Activated naive CD8-positive, alpha-beta T cell (primary cell): Measurements from ENCODE around the gene CTF1.
A peak's percentile ranks its signal among the peaks of the same experiment; 100 is the strongest.

Experiments used
- H3K27ac Mint-ChIP-seq: one replicate; pipeline ENCODE4 v1.8.0; 2021; ENCODE audit warnings: mixed read lengths
- H3K27me3 Mint-ChIP-seq: one replicate; pipeline ENCODE4 v1.8.0; 2021; ENCODE audit warnings: mixed read lengths
- H3K36me3 Mint-ChIP-seq: one replicate; pipeline ENCODE4 v1.8.0; 2021; ENCODE audit warnings: mixed read lengths
- H3K4me1 Mint-ChIP-seq: one replicate; pipeline ENCODE4 v1.8.0; 2021; ENCODE audit warnings: low read depth, mixed read lengths
- H3K4me3 Mint-ChIP-seq: one replicate; pipeline ENCODE4 v1.8.0; 2021; ENCODE audit warnings: mild to moderate bottlenecking, mixed read lengths
- H3K9me3 Mint-ChIP-seq: one replicate; pipeline ENCODE4 v1.8.0; 2021; ENCODE audit warnings: low read depth, mixed read lengths

CTF1 gene

DNA sequence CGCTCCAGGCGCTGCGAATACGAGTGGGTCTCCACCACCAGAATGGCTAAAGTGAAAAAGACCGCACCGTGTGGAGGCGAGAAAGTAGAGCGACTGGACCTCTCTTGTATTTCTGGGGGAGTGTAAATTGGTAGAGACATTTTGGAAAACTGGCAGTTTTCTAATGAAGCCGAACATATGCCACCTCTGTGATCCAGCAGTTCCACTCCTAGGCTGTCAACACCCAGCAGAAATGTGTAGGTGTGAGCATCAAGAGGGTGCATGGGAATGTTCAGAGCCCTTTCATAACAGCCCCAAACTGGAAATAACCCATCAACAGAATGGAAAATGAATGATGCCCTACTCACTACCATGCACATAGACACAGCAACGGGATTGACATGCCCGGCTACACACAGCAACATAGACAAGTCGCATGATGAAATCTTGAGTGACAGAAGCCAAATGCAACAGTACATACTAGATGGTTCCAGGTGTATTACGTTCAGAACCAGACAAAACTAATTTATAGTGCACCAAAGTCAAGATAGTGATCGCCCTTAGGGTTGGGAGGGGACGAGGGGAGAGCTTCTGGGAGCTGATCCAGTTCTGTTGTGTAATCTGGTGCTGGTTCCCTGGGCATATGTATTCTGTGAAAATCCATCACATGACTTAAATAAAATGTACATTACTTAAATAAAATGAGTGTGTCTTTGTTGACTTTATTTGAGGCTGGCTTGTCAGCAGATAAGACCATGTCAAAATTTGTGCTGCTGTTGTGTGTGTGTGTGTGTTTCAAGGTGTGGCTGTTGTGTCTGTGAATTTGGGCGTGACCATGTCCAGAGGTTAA is 1.7 kb upstream of the CTF1 start:
- H3K36me3 Mint-ChIP-seq = peaks cover 2% of the 10 kb centered on the region
- H3K27ac Mint-ChIP-seq = peak overlapping the region; percentile 89
- H3K4me3 Mint-ChIP-seq = peak overlapping the region; percentile 83
- no peaks in the 10 kb centered on the region for H3K9me3 Mint-ChIP-seq
- H3K27me3 Mint-ChIP-seq = no peaks in the 10 kb centered on the region
- peaks cover 43% of the 10 kb centered on the region for H3K4me1 Mint-ChIP-seq

DNA sequence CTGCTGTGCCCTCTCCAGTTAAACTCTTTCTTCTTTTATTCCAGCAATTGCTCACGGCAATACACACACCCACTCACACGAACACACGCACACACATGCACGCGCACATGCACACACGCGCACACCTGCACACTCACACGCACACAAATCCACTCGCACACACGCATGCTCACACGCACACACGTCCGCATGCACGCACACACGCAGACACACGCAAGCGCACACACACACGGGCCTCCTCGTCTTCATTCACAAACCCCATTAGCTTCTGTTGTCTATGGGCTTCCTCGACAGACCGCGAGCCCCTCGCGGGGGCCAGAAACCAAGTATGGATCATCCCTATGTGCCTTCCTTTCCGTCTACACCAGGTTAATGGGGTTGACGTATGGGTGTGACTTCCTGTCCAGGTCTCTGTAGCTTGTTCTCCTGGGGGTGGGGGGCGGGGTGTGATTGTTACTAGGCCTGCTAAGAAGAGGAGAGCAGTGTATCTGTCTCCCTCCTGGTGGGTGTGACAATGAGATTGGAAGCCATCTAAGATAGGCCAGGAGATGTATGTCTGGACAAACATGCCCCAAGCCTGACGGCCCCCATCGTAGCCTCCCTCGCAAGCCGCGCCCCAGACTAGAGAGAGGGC is 670 bp upstream of the CTF1 start:
- H3K27ac Mint-ChIP-seq = peak overlapping the region; percentile 81
- peak overlapping the region; percentile 83 for H3K4me3 Mint-ChIP-seq
- no peaks in the 10 kb centered on the region for H3K9me3 Mint-ChIP-seq
- peaks cover 45% of the 10 kb centered on the region for H3K4me1 Mint-ChIP-seq
- H3K27me3 Mint-ChIP-seq = no peaks in the 10 kb centered on the region
- peaks cover 2% of the 10 kb centered on the region for H3K36me3 Mint-ChIP-seq

DNA sequence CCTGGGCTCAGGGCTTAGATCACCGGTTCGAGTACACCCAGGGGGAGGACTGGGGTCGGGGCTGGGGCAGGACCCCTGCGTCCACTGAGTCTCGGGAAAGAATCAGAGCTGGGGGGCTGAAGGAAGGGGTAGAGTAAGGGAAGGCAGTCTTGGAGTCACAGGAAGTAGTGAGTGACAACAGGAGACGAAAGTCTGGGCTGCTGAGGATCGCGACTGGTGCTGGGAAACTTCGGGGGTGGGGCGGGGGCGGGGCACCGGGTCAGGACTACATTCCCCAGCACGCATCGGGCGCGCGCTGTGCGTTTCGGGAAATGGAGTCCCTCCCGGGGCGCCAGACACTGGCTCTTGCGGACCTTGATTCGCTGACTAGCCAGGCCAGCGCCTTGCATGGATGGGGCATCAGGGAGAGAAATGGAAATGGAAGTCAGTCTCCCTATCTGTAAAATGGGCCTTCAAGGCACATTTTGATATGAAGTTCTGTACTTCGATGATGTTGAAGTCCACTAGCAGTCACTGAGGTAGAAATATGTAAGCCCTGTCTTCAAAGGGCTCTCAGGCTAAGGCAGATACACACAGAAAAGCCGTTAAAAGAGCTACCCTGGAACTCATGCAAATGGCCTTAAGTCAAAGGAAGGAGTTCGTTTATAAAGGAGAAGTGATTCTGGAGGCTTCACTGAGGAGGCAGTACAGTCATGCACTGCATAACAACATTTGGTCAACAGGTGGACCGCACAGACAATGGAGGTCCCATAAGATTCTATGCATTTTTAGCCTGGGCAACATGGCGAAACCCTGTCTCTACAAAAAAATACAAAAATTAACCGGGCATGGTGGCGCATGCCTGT is 697 bp downstream of the CTF1 start:
- Mint-ChIP-seq H3K27me3 (no peaks in the 10 kb centered on the region), H3K27ac (peak overlapping the region; percentile 58), H3K4me3 (peak overlapping the region; percentile 66), H3K9me3 (no peaks in the 10 kb centered on the region), H3K36me3 (no peaks in the 10 kb centered on the region), H3K4me1 (peaks cover 50% of the 10 kb centered on the region)

DNA sequence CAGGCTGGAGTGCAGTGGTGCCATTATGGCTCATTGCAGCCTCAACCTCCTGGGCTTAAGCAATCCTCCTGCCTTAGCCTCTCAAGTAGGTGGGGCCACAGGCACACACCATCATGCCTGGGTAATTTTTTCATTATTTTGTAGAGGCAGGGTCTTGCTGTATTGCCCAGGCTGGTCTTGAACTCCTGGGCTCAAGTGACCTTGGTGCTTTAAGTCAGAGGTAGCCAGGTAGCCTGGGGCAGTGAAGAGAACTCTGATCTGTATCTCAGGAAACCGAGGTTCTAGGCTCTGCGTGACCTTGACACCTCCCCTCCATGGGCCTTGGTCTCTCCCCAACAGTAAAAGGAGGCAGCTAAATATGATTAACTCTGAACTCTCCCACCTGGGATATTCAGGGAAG is 3.4 kb downstream of the CTF1 start:
- peaks cover 49% of the 10 kb centered on the region for H3K4me1 Mint-ChIP-seq
- H3K36me3 Mint-ChIP-seq = peaks cover 3% of the 10 kb centered on the region
- H3K27ac Mint-ChIP-seq = no peak overlapping the region
- H3K9me3 Mint-ChIP-seq = peaks cover 4% of the 10 kb centered on the region
- H3K4me3 Mint-ChIP-seq = no peak overlapping the region
- no peaks in the 10 kb centered on the region for H3K27me3 Mint-ChIP-seq

DNA sequence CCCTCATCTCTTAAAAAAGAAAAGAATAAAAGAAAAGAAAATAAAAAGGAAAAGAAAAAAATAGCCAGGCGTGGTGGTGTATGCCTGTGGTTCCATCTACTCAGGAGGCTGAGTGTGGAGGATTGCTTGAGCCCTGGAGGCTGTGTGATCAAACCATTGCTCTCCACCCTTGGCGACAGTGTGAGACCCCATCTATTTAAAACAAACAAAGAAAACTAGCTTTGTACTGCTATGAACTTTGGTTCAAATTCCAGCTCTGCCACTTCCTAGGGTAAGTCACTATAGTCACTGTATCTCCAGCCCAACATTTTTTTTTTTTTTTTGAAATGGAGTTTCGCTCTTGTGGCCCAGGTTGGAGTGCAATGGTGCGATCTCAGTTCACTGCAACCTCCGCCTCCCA is 4.2 kb downstream of the CTF1 start:
- Mint-ChIP-seq H3K4me3 (no peak overlapping the region), H3K4me1 (peaks cover 41% of the 10 kb centered on the region), H3K27me3 (no peaks in the 10 kb centered on the region), H3K9me3 (peaks cover 4% of the 10 kb centered on the region), H3K27ac (no peak overlapping the region), H3K36me3 (peaks cover 3% of the 10 kb centered on the region)

DNA sequence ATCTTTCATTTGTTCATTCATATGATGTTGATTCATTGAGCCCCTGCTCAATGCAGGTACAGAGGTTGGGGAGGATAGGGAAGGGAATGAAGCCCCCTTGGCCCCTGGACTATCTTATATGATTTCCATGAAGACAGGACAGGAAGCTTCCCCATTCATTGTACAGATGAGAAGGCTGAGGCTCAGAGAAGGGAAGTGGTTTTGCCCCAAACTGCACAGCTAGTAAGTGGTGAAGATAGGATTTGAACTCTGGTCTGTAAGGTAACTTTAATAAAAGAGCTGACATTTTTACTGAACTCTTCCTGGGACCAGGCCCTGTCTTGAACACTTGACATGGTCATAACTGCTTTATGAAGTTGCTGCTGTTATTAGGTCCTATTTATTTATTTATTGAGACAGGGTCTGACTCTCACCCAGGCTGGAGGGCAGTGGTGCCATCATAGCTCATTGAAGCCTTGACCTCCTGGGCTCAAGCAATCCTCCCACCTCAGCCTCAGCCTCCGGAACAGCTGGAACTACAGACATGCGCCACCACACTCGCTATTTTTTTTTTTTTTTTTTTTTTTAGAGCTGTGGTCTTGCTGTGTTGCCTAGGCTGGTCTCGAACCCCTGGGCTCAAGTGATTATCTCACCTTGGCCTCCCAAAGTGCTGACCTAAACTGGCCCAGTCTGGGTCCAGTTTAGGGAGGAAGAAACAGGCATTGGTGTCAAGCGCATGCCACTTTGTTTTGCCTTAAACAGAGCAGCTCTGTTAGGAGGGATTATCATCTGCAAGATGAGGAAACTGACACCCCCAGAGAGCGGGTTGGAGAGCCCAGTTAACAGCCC is 5.0 kb downstream of the CTF1 start:
- Mint-ChIP-seq H3K27me3 (no peaks in the 10 kb centered on the region), H3K4me3 (peak overlapping the region; percentile 74), H3K27ac (peak overlapping the region; percentile 83), H3K9me3 (peaks cover 4% of the 10 kb centered on the region), H3K4me1 (peaks cover 35% of the 10 kb centered on the region), H3K36me3 (peaks cover 3% of the 10 kb centered on the region)

DNA sequence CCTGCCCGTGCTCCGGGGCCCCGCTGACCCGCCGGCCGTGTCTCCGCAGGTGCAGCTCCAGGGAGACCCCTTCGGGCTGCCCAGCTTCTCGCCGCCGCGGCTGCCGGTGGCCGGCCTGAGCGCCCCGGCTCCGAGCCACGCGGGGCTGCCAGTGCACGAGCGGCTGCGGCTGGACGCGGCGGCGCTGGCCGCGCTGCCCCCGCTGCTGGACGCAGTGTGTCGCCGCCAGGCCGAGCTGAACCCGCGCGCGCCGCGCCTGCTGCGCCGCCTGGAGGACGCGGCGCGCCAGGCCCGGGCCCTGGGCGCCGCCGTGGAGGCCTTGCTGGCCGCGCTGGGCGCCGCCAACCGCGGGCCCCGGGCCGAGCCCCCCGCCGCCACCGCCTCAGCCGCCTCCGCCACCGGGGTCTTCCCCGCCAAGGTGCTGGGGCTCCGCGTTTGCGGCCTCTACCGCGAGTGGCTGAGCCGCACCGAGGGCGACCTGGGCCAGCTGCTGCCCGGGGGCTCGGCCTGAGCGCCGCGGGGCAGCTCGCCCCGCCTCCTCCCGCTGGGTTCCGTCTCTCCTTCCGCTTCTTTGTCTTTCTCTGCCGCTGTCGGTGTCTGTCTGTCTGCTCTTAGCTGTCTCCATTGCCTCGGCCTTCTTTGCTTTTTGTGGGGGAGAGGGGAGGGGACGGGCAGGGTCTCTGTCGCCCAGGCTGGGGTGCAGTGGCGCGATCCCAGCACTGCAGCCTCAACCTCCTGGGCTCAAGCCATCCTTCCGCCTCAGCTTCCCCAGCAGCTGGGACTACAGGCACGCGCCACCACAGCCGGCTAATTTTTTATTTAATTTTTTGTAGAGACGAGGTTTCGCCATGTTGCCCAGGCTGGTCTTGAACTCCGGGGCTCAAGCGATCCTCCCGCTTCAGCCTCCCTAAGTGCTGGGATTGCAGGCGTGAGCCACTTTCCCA is 5.9 kb downstream of the CTF1 start:
- Mint-ChIP-seq H3K27ac (peak overlapping the region; percentile 98), H3K4me1 (peaks cover 29% of the 10 kb centered on the region), H3K9me3 (peaks cover 4% of the 10 kb centered on the region), H3K27me3 (no peaks in the 10 kb centered on the region), H3K4me3 (peak overlapping the region; percentile 94), H3K36me3 (peaks cover 3% of the 10 kb centered on the region)

DNA sequence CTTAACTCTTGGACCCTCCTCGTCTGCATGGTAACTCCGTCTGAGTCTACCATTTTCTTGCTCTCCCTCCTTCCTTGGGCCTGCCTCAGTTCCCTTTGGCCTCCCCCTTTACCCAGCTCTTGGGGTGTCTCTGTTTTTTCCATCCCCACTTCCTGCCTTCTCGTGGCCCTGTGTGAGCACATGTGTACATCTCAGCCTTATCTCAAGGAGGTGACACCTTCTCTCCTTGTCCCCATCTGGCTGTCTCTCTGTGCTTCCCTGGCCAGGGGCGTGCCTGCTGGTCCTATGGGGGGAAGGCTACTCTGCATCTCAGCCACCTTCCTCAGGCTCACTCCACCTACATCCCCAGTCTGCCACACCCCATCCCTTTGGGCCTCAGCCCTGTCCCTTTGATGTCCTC is 6.6 kb downstream of the CTF1 start:
- Mint-ChIP-seq H3K4me3 (peak overlapping the region; percentile 94), H3K27ac (peak overlapping the region; percentile 98), H3K36me3 (peaks cover 3% of the 10 kb centered on the region), H3K4me1 (peaks cover 32% of the 10 kb centered on the region), H3K27me3 (no peaks in the 10 kb centered on the region), H3K9me3 (peaks cover 4% of the 10 kb centered on the region)

DNA sequence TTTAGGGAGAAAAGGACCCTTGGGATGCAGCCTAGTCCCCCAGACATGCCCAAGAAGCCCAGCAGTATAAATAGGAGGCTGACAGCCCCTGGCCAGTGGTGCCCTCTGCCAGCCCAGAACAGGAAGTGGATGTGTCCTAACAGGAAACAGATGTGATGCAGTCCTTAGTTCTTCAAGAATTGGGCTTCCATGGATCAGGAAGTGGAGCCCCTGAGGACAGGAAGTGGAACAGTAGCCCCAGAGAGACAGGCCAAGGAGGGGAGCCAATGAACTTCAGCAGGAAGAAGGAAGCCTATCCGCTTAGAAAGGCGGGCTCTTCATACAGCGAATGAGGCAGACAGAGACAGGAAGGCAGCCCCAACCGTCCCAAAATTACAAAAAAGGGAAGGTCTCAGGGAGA is 7.2 kb downstream of the CTF1 start:
- Mint-ChIP-seq H3K4me1 (peaks cover 32% of the 10 kb centered on the region), H3K9me3 (peaks cover 4% of the 10 kb centered on the region), H3K36me3 (peaks cover 3% of the 10 kb centered on the region), H3K4me3 (no peak overlapping the region), H3K27ac (peak overlapping the region; percentile 93), H3K27me3 (no peaks in the 10 kb centered on the region)

DNA sequence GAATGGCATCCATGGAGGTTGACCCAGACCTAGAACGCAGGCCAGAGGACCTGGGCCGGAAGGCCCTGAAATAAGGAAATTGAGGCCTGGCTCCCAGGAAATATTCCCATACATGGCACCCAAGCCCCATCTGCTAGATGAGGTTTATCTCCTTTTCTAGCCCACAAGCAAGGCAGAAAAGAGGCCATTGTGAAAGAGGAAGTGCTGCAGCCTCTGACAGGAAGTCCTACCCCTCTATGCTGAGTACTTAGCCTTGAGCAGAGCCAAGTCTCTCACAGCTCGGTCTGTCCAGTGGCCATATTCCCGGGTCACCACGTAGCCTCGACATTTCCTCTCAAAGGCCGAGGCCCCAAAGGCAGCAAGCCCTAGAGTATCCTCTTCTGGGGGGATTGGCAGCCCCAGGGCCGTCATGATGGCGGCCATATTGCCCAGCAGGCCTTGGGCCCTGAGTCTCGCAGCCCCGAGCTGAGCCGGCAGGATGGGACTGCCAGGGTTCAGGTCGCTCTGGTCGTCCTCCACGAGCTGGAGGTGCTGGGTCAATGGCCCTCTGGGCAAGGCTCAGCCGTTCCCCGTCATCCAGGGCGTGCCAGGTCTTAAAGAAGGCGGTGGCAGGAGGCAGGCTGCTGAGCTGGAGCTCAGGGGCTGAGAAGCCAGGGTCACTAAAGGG is 7.8 kb downstream of the CTF1 start:
- Mint-ChIP-seq H3K4me1 (peaks cover 35% of the 10 kb centered on the region), H3K27ac (no peak overlapping the region), H3K27me3 (no peaks in the 10 kb centered on the region), H3K9me3 (peaks cover 4% of the 10 kb centered on the region), H3K4me3 (no peak overlapping the region), H3K36me3 (peaks cover 3% of the 10 kb centered on the region)

DNA sequence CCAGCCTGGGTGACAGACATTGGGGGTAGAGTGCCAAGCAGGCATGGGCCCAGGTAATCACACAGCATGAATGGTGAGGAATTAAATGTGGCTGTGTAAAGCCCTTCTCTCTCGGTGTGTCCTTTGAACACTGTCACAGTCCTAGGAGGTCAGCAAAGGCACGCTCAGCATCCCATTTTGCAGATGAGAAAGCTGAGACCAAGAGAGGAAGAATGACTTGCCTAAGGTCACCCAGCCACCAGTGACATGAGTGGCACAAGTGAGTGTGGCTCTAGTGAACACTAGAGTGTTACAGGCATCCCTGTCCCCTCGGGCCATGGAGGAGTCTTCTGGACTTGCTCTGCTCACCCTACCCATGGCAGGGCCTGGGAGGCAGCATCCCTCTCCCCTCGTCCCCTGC is 10.7 kb downstream of the CTF1 start:
- no peak overlapping the region for H3K4me3 Mint-ChIP-seq
- H3K27ac Mint-ChIP-seq = no peak overlapping the region
- peaks cover 3% of the 10 kb centered on the region for H3K36me3 Mint-ChIP-seq
- H3K9me3 Mint-ChIP-seq = peaks cover 4% of the 10 kb centered on the region
- no peaks in the 10 kb centered on the region for H3K27me3 Mint-ChIP-seq
- H3K4me1 Mint-ChIP-seq = peaks cover 26% of the 10 kb centered on the region

DNA sequence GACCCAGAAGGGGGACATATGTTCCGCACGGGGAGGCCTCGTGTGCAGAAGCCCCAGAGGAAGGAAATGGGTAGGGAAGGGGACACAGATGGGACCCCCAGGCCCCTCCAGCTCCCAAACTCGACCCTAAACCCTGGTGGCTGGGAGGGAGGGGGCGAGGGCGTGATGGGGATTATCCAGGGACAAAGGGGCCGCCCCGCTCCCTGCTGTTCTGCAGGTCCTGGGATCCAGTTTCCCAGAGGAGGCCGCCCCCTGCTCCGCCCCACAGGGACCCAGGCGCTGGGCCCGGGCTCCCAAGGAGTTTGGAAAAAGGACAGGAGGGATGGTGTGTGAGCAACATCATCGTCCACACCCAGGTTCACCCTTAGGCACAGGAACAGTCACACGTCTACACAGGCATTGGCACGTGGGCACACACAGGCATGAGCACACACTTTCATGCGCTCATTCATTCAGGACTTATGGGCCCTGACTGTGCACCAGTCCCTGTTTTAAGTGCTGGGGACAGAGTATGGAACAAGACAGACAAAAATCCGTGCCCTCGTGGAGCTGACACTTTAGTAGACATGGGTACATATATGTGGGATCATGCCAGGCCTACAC is 14.1 kb downstream of the CTF1 start:
- H3K27ac Mint-ChIP-seq = no peak overlapping the region
- H3K9me3 Mint-ChIP-seq = no peaks in the 10 kb centered on the region
- no peak overlapping the region for H3K4me3 Mint-ChIP-seq
- H3K27me3 Mint-ChIP-seq = no peaks in the 10 kb centered on the region
- H3K36me3 Mint-ChIP-seq = no peaks in the 10 kb centered on the region
- peaks cover 11% of the 10 kb centered on the region for H3K4me1 Mint-ChIP-seq
